Naive thymus-derived CD4-positive, alpha-beta T cell (primary cell): ENCODE data around the gene SETD1B. TPM values are rescaled to one million over a fixed set of nuclear protein-coding genes. Genes with fewer than 3 reads are reported as not detected.

Experiments
- ATAC-seq: fragments of 150-1000 bp; cut with Tn5 transposase; 2 replicates; pipeline ENCODE4 v1.10.0; 2021; ENCODE audit warnings: mild to moderate bottlenecking, moderate library complexity
- CTCF ChIA-PET: fragments of 350-600 bp; sonication (Branson Sonifier 250); formaldehyde crosslinking; loops from one replicate; lab custom pipeline; 2021; ENCODE audit warnings: antibody characterized with exemption; lab: Charles Lee
- POLR2A ChIA-PET: fragments of 350-600 bp; sonication (Branson Sonifier 250); formaldehyde crosslinking; loops from one replicate; lab custom pipeline; 2021; ENCODE audit warnings: antibody characterized with exemption, inconsistent platforms; lab: Charles Lee
- DNase-seq, 9 donors: peaks; one replicate each; pipeline versions ENCODE4 v3.0.0 to v3.0.0-alpha.2; 2020 to 2022; ENCODE audit warnings: mixed read lengths in 1 of 9
- H3K27ac ChIP-seq: one replicate; pipeline ENCODE4 v1.7.0; 2013; ENCODE audit warnings: mild to moderate bottlenecking, low read depth, low read length, moderate library complexity
- H3K27me3 ChIP-seq, 2 donors: one replicate each; pipeline ENCODE4 v1.7.0; 2013; ENCODE audit warnings: low read length in 2 of 2, mild to moderate bottlenecking in 2 of 2, moderate library complexity in 2 of 2; ENCODE audit not compliant: control insufficient read depth in 2 of 2, insufficient read depth in 2 of 2
- H3K36me3 ChIP-seq, 3 experiments: 1 replicate in 2 of 3; 2 replicates in 1 of 3; pipeline ENCODE4 v1.7.0; 2013; ENCODE audit warnings: low read length in 3 of 3, mild to moderate bottlenecking in 3 of 3, moderate library complexity in 1 of 3; ENCODE audit not compliant: insufficient read depth in 3 of 3, control insufficient read depth in 2 of 3
- H3K4me1 ChIP-seq, 2 donors: one replicate each; pipeline ENCODE4 v1.7.0; 2013; ENCODE audit warnings: low read length in 2 of 2, mild to moderate bottlenecking in 2 of 2, moderate library complexity in 1 of 2; ENCODE audit not compliant: control insufficient read depth in 2 of 2, insufficient read depth in 2 of 2
- H3K4me3 ChIP-seq: 2 replicates; pipeline ENCODE4 v1.7.0; 2013; ENCODE audit warnings: mild to moderate bottlenecking, low read length
- H3K9me3 ChIP-seq, 3 experiments: 1 replicate in 2 of 3; 2 replicates in 1 of 3; pipeline ENCODE4 v1.7.0; 2013; ENCODE audit warnings: low read length in 3 of 3; ENCODE audit not compliant: control insufficient read depth in 2 of 3
- H3K27ac Mint-ChIP-seq, 9 donors: one replicate each; pipeline ENCODE4 v1.8.0; 2020 to 2022; ENCODE audit warnings: mixed read lengths in 9 of 9, mild to moderate bottlenecking in 8 of 9, moderate library complexity in 5 of 9, inconsistent platforms in 2 of 9
- H3K27me3 Mint-ChIP-seq, 5 donors: one replicate each; pipeline ENCODE4 v1.8.0; 2021 to 2022; ENCODE audit warnings: mixed read lengths in 5 of 5, mild to moderate bottlenecking in 1 of 5
- H3K36me3 Mint-ChIP-seq, 5 donors: one replicate each; pipeline ENCODE4 v1.8.0; 2020 to 2022; ENCODE audit warnings: mixed read lengths in 5 of 5, mild to moderate bottlenecking in 3 of 5, inconsistent platforms in 1 of 5
- H3K4me1 Mint-ChIP-seq, 7 donors: one replicate each; pipeline ENCODE4 v1.8.0; 2020 to 2022; ENCODE audit warnings: mixed read lengths in 7 of 7, mild to moderate bottlenecking in 3 of 7, inconsistent platforms in 1 of 7
- H3K4me3 Mint-ChIP-seq, 10 donors: one replicate each; pipeline ENCODE4 v1.8.0; 2020 to 2022; ENCODE audit warnings: mild to moderate bottlenecking in 10 of 10, mixed read lengths in 10 of 10, moderate library complexity in 6 of 10, inconsistent platforms in 2 of 10
- H3K9me3 Mint-ChIP-seq, 11 donors: one replicate each; pipeline ENCODE4 v1.8.0; 2020 to 2022; ENCODE audit warnings: mixed read lengths in 11 of 11, mild to moderate bottlenecking in 4 of 11, inconsistent platforms in 1 of 11, moderate library complexity in 1 of 11
- intact Hi-C, 2 donors: fragments of 100-400 bp; cut with micrococcal nuclease; formaldehyde crosslinking; loops; one replicate each; pipeline ENCODE4 v1.15.1; 2023
- polyA plus RNA-seq, 2 donors: library from polyadenylated mRNA; unstranded; fragments of 300-500 nt; fragmentation: Illumina TruSeq; gene quantifications; one replicate each; pipeline ENCODE4 v1.2.3, GENCODE V29; 2021
- total RNA-seq, 6 experiments: library from RNA in 5 of 6; stranded (reverse) in 5 of 6; gene quantifications; 1 replicate in 5 of 6; 2 replicates in 1 of 6; pipeline ENCODE4 v1.2.3 and lab custom pipeline; 2021 to 2026

The SETD1B gene
- total and polyA plus RNA-seq, 7 experiments from 2014 or later: 2.1 to 124 (median 77.7) TPM

DNA sequence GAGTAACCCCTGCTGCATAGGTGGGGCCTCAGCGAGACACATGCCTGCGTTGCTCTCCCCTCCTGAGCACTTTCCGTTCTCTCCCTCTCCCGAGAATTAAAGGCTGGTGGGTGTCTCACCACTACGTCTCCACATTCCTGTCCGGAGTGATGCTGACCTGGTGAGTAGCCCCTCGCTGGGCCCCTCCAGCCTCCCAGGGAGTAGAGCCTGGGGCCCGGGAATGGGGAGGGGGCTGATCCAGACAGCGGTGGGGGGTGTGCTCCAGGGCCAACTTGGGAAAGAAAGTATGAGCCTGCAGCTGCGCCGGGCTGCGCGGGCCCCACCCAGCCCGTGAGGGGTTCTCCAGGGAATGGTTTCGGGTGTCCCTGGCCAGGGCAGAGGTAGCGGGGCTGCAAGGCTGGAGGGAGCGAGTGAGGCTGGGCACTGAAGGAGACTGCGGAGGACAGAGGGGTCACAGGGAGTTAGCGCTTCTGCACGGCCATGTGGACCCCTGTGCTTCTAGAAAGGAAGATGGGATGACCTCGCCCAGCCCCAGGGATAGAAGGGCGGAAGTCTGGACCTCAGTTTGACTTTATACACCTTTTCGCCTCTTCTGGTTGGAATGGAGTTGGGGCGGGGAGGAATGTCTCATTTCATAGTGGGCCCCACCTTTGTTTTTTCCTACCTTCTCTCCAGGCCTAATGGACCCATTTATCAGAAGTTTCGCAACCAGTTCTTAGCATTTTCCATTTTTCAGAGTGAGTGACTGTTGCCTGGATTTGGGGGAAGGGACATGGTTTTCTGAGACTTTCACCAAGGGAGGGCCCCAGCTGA lies 32.8 kb upstream of the SETD1B start:
- H3K27ac Mint-ChIP-seq: no peak overlapping the region
- no peaks in the 10 kb centered on the region for H3K36me3 ChIP-seq
- H3K4me3 ChIP-seq: no peak overlapping the region
- no peaks in the 10 kb centered on the region for H3K9me3 Mint-ChIP-seq
- peaks cover 9 to 11% of the 10 kb centered on the region in 2 donors for H3K4me1 ChIP-seq
- no peaks in the 10 kb centered on the region for H3K27me3 Mint-ChIP-seq
- ATAC-seq (no peak), DNase-seq (no peak)
- no peaks in the 10 kb centered on the region for H3K9me3 ChIP-seq
- ChIA-PET POLR2A (interaction anchor here (33.4 kb wide), 1 partner anchor 29 kb away, joined by 1941 read pairs; the partner anchor contains the start of genes RHOF and SETD1B), CTCF (interaction anchor here (16.9 kb wide), 1 partner anchor 23 kb away, joined by 325 read pairs; the partner anchor contains the start of gene RHOF)
- intact Hi-C loops: no loop called here
- no peaks in the 10 kb centered on the region for H3K27me3 ChIP-seq
- peaks cover under 1 to 11% (median 7%) of the 10 kb centered on the region in 7 donors for H3K4me1 Mint-ChIP-seq
- H3K36me3 Mint-ChIP-seq: no peaks in the 10 kb centered on the region
- H3K27ac ChIP-seq: no peak overlapping the region
- no peak overlapping the region for H3K4me3 Mint-ChIP-seq

- no peaks in the 10 kb centered on the region for H3K36me3 Mint-ChIP-seq
- CTCF ChIA-PET: interaction anchor here (0.5 to 16.9 kb wide), 18 partner anchors 9 to 1264 kb away, joined by 3 to 325 read pairs (median 5); partner anchors contain the start of gene RHOF
- Histone ChIP-seq H3K27ac (no peak overlapping the region), H3K4me1 (peaks cover 14 to 16% of the 10 kb centered on the region in 2 donors), H3K36me3 (no peaks in the 10 kb centered on the region), H3K9me3 (no peaks in the 10 kb centered on the region), H3K4me3 (no peak overlapping the region), H3K27me3 (no peaks in the 10 kb centered on the region)
- H3K27ac Mint-ChIP-seq: peak overlapping the region in 8 of 9 donors; percentile 15 to 88 (median 59)
- peaks cover 3 to 15% (median 10%) of the 10 kb centered on the region in 7 donors for H3K4me1 Mint-ChIP-seq
- intact Hi-C loops: loop anchor here (1.0 to 2.0 kb wide), 5 partner anchors 61 to 438 kb away; partner anchors contain the start of gene TMEM120B (in 2 of the 2)
- H3K4me3 Mint-ChIP-seq: no peak overlapping the region
- DNase-seq (peak; percentile 64 to 79 (median 75)), ATAC-seq (peak; percentile 91)
- H3K9me3 Mint-ChIP-seq: no peaks in the 10 kb centered on the region
- H3K27me3 Mint-ChIP-seq: no peaks in the 10 kb centered on the region
- POLR2A ChIA-PET: interaction anchor here (0.5 to 33.4 kb wide), 3 partner anchors 27 to 120 kb away, joined by 4 to 1941 read pairs (median 4); partner anchors contain the start of genes RHOF and SETD1B
These were observed 30.6 kb upstream of the SETD1B start for GRCh38 chr12:121773011-121773777.

DNA sequence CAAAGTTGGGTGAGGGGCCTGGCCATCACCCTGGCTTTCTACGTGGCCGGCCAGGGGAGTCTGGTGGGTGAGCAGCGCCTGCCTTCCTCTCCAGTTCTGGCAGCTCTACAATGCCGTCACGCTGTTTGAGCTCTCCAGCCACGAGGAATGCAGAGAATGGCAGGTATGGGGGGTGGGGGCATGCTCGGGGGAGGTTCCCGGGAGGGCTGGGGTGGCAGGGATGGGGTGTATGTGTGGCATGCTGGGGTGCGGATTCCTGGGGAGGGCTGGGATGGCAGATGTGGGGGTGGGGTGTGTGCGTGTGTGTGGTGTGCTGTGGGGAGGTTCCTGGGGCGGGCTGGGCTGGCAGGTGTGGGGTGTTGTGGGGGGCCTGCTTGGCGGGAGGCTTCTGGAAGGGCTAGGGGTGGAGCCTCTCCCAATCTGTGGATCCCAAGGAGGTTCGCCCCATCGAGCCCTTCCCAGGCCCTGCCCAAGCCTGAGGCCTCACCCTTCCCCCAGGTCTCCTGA lies 28.8 kb upstream of the SETD1B start:
- CTCF ChIA-PET: interaction anchor here (0.7 to 16.9 kb wide), 9 partner anchors 10 to 222 kb away, joined by 3 to 325 read pairs (median 5); partner anchors contain the start of gene RHOF

GRCh38 chr12:121775501-121775900 lies 28.3 kb upstream of the SETD1B start:
- ATAC-seq: no peak
- H3K4me1 ChIP-seq: peaks cover 14 to 16% of the 10 kb centered on the region in 2 donors
- Mint-ChIP-seq H3K36me3 (peaks cover 0 to 12% (median 0%) of the 10 kb centered on the region in 5 donors), H3K27ac (peak overlapping the region in 3 of 9 donors; percentile 9 to 32 (median 22)), H3K4me3 (no peak overlapping the region), H3K4me1 (peaks cover 3 to 20% (median 11%) of the 10 kb centered on the region in 7 donors), H3K27me3 (no peaks in the 10 kb centered on the region), H3K9me3 (no peaks in the 10 kb centered on the region)
- CTCF ChIA-PET: interaction anchor here (0.7 to 16.9 kb wide), 7 partner anchors 10 to 222 kb away, joined by 3 to 325 read pairs (median 5); partner anchors contain the start of gene RHOF
- peaks cover 0 to 23% (median 4%) of the 10 kb centered on the region in 3 experiments for H3K36me3 ChIP-seq
- no peaks in the 10 kb centered on the region for H3K27me3 ChIP-seq
- no peaks in the 10 kb centered on the region for H3K9me3 ChIP-seq
- H3K27ac ChIP-seq: no peak overlapping the region
- no peak for DNase-seq
- intact Hi-C loops: no loop called here
- no peak overlapping the region for H3K4me3 ChIP-seq
- POLR2A ChIA-PET: interaction anchor here (1.0 to 33.4 kb wide), 2 partner anchors 10 to 25 kb away, joined by 3 to 1941 read pairs; partner anchors contain the start of genes RHOF and SETD1B

More for the DNA sequence above, 28.8 kb upstream of the SETD1B start:
- Histone ChIP-seq H3K9me3 (no peaks in the 10 kb centered on the region), H3K27me3 (no peaks in the 10 kb centered on the region), H3K36me3 (peaks cover 0 to 18% (median 4%) of the 10 kb centered on the region in 3 experiments), H3K4me3 (no peak overlapping the region), H3K4me1 (peaks cover 14 to 16% of the 10 kb centered on the region in 2 donors), H3K27ac (no peak overlapping the region)
- Mint-ChIP-seq H3K9me3 (no peaks in the 10 kb centered on the region), H3K36me3 (peaks cover 0 to 9% (median 0%) of the 10 kb centered on the region in 5 donors), H3K4me1 (peaks cover 3 to 20% (median 11%) of the 10 kb centered on the region in 7 donors), H3K27me3 (no peaks in the 10 kb centered on the region), H3K27ac (peak overlapping the region in 1 of 9 donors; percentile 22), H3K4me3 (no peak overlapping the region)
- intact Hi-C loops: no loop called here
- ATAC-seq (no peak), DNase-seq (no peak)
- POLR2A ChIA-PET: interaction anchor here (0.7 to 33.4 kb wide), 3 partner anchors 10 to 67 kb away, joined by 3 to 1941 read pairs (median 3); partner anchors contain the start of genes RHOF and SETD1B

DNA sequence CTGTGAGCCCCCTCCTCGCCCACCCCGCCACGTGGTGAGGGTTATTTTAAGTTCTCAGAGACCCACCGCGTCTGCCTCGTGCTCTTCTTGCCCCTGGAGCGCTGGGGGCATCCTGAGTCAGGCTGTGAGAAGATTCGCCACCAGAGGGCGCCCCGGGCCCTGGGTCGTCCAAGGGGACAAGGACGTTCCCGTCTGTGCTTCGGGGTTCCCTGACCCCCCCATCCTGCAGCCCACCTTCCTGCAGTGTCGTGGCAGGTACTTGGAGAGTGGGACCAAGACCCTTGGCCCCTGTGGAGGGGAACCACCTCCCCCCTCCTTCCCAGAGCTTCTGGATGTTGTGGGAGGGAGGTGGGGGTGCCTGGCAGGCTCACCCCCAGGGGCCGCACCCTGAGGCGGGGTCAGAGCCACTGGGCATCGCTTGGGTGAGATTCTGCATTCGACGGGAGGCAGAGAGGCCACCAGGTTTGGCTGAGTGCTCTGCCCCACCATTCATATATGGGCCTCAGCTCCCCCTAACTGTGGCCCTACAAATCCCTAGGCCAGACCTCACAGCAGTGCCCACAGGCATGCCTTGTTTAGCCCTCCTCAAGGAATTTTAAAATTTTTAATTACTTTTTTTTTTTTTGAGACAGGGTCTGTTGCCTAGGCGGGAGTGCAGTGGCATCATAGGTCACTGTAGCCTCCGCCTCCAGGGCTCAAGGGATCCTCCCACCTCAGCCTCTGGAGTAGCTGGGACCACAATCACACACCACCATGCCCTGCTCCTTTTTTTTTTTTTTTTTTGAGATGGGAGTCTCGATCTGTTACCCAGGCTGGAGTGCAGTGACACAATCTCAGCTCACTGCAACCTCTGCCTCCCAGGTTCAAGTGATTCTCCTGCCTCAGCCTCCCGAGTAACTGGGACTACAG lies 27.4 kb upstream of the SETD1B start:
- Histone ChIP-seq H3K27me3 (no peaks in the 10 kb centered on the region), H3K27ac (peak overlapping the region; percentile 72), H3K36me3 (peaks cover 0 to 32% (median 8%) of the 10 kb centered on the region in 3 experiments), H3K9me3 (no peaks in the 10 kb centered on the region), H3K4me1 (peaks cover 16 to 22% of the 10 kb centered on the region in 2 donors), H3K4me3 (no peak overlapping the region)
- DNase-seq (peak; percentile 75 to 93 (median 85)), ATAC-seq (peak; percentile 84)
- Mint-ChIP-seq H3K9me3 (no peaks in the 10 kb centered on the region), H3K4me1 (peaks cover 5 to 29% (median 14%) of the 10 kb centered on the region in 7 donors), H3K27me3 (no peaks in the 10 kb centered on the region), H3K36me3 (peaks cover 0 to 12% (median 0%) of the 10 kb centered on the region in 5 donors), H3K4me3 (peak overlapping the region in 2 of 10 donors; percentile 7 to 31), H3K27ac (peak overlapping the region; percentile 40 to 89 (median 70))
- CTCF ChIA-PET: interaction anchor here (0.6 to 16.9 kb wide), 12 partner anchors 9 to 219 kb away, joined by 3 to 325 read pairs (median 3); partner anchors contain the start of gene RHOF
- POLR2A ChIA-PET: interaction anchor here (0.6 to 33.4 kb wide), 6 partner anchors 8 to 705 kb away, joined by 3 to 1941 read pairs (median 4); partner anchors contain the start of genes RHOF and SETD1B
- intact Hi-C loops: loop anchor here (1.0 kb wide), 3 partner anchors 18 to 112 kb away; partner anchors contain the start of gene PSMD9 (in 1 of the 2)
